ENCODE measurements around the gene LDLRAD4. TPM values are rescaled to one million over a fixed set of nuclear protein-coding genes. Genes with fewer than 3 reads are reported as not detected.

LDLRAD4 gene
- total RNA-seq, 1 donor: 0.43 TPM

DNA sequence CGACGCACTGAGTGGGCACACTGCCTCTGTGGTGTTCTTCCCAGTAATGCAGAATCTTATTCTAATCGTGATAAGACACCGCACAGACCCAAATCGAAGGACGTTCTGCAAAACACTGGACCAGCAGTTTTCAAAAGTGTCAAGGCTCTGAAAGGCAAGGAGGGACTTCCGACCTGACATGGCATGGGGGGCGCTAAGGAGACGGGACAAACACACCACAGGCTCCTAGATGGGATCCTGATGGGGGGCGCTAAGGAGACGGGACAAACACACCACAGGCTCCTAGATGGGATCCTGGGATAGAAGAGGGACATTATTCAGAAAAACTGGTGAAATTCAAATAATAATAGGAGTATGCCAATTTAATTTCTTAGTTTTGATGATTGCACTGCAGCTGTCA is 191.4 kb downstream of the LDLRAD4 start:
- H3K4me3 ChIP-seq (ENCODE audit: low read depth, low read length): no peak overlapping the region
- no peak for DNase-seq (ENCODE audit: low read depth)
- TF ChIP-seq, protein P1, sequence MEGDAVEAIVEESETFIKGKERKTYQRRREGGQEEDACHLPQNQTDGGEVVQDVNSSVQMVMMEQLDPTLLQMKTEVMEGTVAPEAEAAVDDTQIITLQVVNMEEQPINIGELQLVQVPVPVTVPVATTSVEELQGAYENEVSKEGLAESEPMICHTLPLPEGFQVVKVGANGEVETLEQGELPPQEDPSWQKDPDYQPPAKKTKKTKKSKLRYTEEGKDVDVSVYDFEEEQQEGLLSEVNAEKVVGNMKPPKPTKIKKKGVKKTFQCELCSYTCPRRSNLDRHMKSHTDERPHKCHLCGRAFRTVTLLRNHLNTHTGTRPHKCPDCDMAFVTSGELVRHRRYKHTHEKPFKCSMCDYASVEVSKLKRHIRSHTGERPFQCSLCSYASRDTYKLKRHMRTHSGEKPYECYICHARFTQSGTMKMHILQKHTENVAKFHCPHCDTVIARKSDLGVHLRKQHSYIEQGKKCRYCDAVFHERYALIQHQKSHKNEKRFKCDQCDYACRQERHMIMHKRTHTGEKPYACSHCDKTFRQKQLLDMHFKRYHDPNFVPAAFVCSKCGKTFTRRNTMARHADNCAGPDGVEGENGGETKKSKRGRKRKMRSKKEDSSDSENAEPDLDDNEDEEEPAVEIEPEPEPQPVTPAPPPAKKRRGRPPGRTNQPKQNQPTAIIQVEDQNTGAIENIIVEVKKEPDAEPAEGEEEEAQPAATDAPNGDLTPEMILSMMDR (IDR thresholded peaks at IDR 0.05; ENCODE audit: insufficient read depth, low read depth, low read length): no peak

GRCh38 chr18:13410471-13410870 is 191.9 kb downstream of the LDLRAD4 start:
- DNase-seq (ENCODE audit: low read depth): no peak
- TF ChIP-seq, protein P1 (IDR thresholded peaks at IDR 0.05; ENCODE audit: insufficient read depth, low read depth, low read length): no peak
- H3K4me3 ChIP-seq (ENCODE audit: low read depth, low read length): no peak overlapping the region

- TF ChIP-seq, protein P1 (IDR thresholded peaks at IDR 0.05; ENCODE audit: insufficient read depth, low read depth, low read length): no peak
- H3K4me3 ChIP-seq (ENCODE audit: low read depth, low read length): no peak overlapping the region
- no peak for DNase-seq (ENCODE audit: low read depth)
These were observed 193.5 kb downstream of the LDLRAD4 start for GRCh38 chr18:13412017-13412416.

GRCh38 chr18:13412901-13413300 is 194.3 kb downstream of the LDLRAD4 start:
- TF ChIP-seq, protein P1 (IDR thresholded peaks at IDR 0.05; ENCODE audit: insufficient read depth, low read depth, low read length): no peak
- no peak for DNase-seq (ENCODE audit: low read depth)
- H3K4me3 ChIP-seq (ENCODE audit: low read depth, low read length): no peak overlapping the region

DNA sequence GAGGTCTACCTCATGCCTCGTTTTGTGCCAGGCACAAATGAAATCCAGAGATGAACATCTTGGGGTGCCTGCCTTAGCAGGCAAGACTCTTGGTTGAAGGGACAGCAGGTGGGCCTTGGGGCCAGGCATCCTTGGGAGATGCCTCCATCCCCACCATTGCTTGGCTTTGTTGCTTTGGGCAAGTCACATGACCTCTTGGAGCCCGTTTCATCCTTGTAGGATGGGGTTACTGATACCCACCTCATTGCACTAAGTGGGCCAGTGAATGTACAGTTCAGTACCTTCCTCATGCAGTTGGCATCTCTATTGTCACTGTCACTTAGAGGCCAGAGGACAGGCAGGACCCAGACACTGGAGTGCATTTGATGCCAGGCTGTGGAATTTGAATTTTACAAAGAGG is 195.5 kb downstream of the LDLRAD4 start:
- TF ChIP-seq, protein P1 (IDR thresholded peaks at IDR 0.05; ENCODE audit: insufficient read depth, low read depth, low read length): no peak
- no peak for DNase-seq (ENCODE audit: low read depth)
- no peak overlapping the region for H3K4me3 ChIP-seq (ENCODE audit: low read depth, low read length)

GRCh38 chr18:13414521-13414920 is 196.0 kb downstream of the LDLRAD4 start:
- TF ChIP-seq, protein P1 (IDR thresholded peaks at IDR 0.05; ENCODE audit: insufficient read depth, low read depth, low read length): no peak
- DNase-seq (ENCODE audit: low read depth): no peak
- no peak overlapping the region for H3K4me3 ChIP-seq (ENCODE audit: low read depth, low read length)

DNA sequence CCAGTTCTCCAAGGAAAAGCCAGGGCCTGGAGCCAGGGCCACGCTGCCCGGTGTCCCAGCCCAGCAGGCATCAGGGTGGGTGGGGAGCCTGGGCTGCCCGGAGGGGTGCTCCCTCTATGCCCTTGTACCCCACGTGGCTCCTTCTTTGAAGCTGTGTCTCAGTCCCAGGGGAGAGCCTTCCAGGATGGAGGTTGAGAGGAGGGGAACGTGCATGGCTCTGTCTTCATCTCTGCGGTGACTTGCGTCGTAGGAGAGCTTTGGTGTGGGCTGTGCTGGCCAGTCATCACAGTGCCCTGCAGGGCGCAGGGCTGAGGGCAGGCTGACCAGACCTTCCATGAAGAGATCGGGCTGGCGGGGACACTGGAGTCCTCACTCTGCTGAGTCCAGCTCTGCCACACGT is 197.2 kb downstream of the LDLRAD4 start:
- TF ChIP-seq, protein P1 (IDR thresholded peaks at IDR 0.05; ENCODE audit: insufficient read depth, low read depth, low read length): no peak
- no peak overlapping the region for H3K4me3 ChIP-seq (ENCODE audit: low read depth, low read length)
- no peak for DNase-seq (ENCODE audit: low read depth)

All from fibroblast of villous mesenchyme (primary cell).